ENCODE results near the gene ACHE. TPM values are rescaled to one million over a fixed set of nuclear protein-coding genes. Genes with fewer than 3 reads are reported as not detected.

ACHE gene
- total RNA-seq, 4 donors from 2014 or later: 2.5 to 4.6 (median 3.5) TPM

GRCh38 chr7:100852048-100852872, 43.4 kb downstream of the ACHE start, which contains the start of gene SLC12A9:
TSS of gene SLC12A9 (plus strand) at chr7:100852713. CDS start at chr7:100854198, 1,485 bp downstream.
- peak; percentile 96 for DNase-seq (ENCODE audit: extremely low spot score)
- TF ChIP-seq EP300 (IDR thresholded peaks at IDR 0.05): no peak
- TF ChIP-seq POLR2AphosphoS5 (IDR thresholded peaks at IDR 0.05): peak; percentile 53 to 68
- TF ChIP-seq CTCF (IDR thresholded peaks at IDR 0.05): peak; percentile 92 to 94 (median 93)
- 0% methylated on average over 9 of the region's 71 CpGs for WGBS
- intact Hi-C loops (cut with DNase I): loop anchor here (1.0 to 10.0 kb wide), 3 partner anchors 53 to 247 kb away; partner anchors contain the start of genes PCOLCE and POP7
- Histone ChIP-seq H3K36me3 (peaks cover 0 to 25% (median 6%) of the 10 kb centered on the region in 4 donors), H3K27me3 (no peaks in the 10 kb centered on the region), H3K4me3 (peak within 1 kb of the TSS; percentile 75 to 84 (median 78)), H3K27ac (replicated peaks in 1 of 4) (peak within 1 kb of the TSS; percentile 76 to 89 (median 82)), H3K9me3 (no peaks in the 10 kb centered on the region), H3K4me1 (peaks cover 8 to 26% (median 25%) of the 10 kb centered on the region in 4 donors)

GRCh38 chr7:100847360-100847759, 48.3 kb downstream of the ACHE start:
- 98% methylated on average over 4 of the region's 4 CpGs for WGBS
- TF ChIP-seq POLR2A (IDR thresholded peaks at IDR 0.05; ENCODE audit: low read depth) (no peak), CTCF (IDR thresholded peaks at IDR 0.05) (no peak), POLR2AphosphoS5 (IDR thresholded peaks at IDR 0.05) (no peak), EP300 (IDR thresholded peaks at IDR 0.05) (no peak)
- no peak overlapping the region for H3K4me3 ChIP-seq
- no peak overlapping the region for H3K27ac ChIP-seq (replicated peaks in 1 of 4)
- peaks cover 8 to 9% (median 8%) of the 10 kb centered on the region in 4 donors for H3K4me1 ChIP-seq
- H3K36me3 ChIP-seq: no peaks in the 10 kb centered on the region
- H3K27me3 ChIP-seq: no peaks in the 10 kb centered on the region
- no peaks in the 10 kb centered on the region for H3K9me3 ChIP-seq
- intact Hi-C loops (cut with DNase I): no loop called here
- DNase-seq (ENCODE audit: extremely low spot score): no peak

GRCh38 chr7:100840470-100841100, 55.1 kb downstream of the ACHE start:
- DNase-seq (ENCODE audit: extremely low spot score): no peak
- Histone ChIP-seq H3K36me3 (no peaks in the 10 kb centered on the region), H3K27me3 (no peaks in the 10 kb centered on the region), H3K4me1 (peaks cover 14 to 17% (median 15%) of the 10 kb centered on the region in 4 donors), H3K4me3 (no peak overlapping the region), H3K27ac (replicated peaks in 1 of 4) (no peak overlapping the region), H3K9me3 (no peaks in the 10 kb centered on the region)
- intact Hi-C loops (cut with DNase I): no loop called here
- 73% methylated on average over 8 of the region's 8 CpGs for WGBS
- TF ChIP-seq EP300 (IDR thresholded peaks at IDR 0.05) (no peak), POLR2AphosphoS5 (IDR thresholded peaks at IDR 0.05) (no peak), CTCF (IDR thresholded peaks at IDR 0.05) (no peak), POLR2A (IDR thresholded peaks at IDR 0.05; ENCODE audit: low read depth) (no peak)

Small RNAs within 50 kb of the gene (small RNA-seq; reads per million reads assigned to genes)
- gene RN7SL549P (0 reads per million in 3 donors), gene RPS29P15 (0 reads per million in 3 donors)

Other genes with a start within 250 kb of the ACHE start
- not detected for gene ACTL6B, start 239.4 kb downstream of the ACHE start, total RNA-seq
- gene GNB2, start 222.1 kb downstream of the ACHE start, total RNA-seq: 100 to 1,000 TPM; 150 to 229 (median 218) TPM
- gene GIGYF1, start 201.6 kb downstream of the ACHE start, total RNA-seq: 10 to 100 TPM; 19.5 to 33.5 (median 30.9) TPM
- gene POP7, start 189.8 kb downstream of the ACHE start, total RNA-seq: 10 to 100 TPM; 27.0 to 51.3 (median 43.7) TPM
- not detected for gene EPO, start 175.4 kb downstream of the ACHE start, total RNA-seq
- gene ZAN, start 162.3 kb downstream of the ACHE start, total RNA-seq: not detected
- gene EPHB4, start 68.4 kb downstream of the ACHE start, total RNA-seq: 10 to 100 TPM; 26.2 to 92.4 (median 59.0) TPM
- 10 to 100 TPM; 15.0 to 26.0 (median 19.9) TPM for gene SLC12A9, start 43.2 kb downstream of the ACHE start, total RNA-seq
- gene TRIP6, start 28.5 kb downstream of the ACHE start, total RNA-seq: 10 to 100 TPM; 60.2 to 89.9 (median 81.2) TPM
- gene SRRT, start 20.8 kb downstream of the ACHE start, total RNA-seq: 10 to 100 TPM; 47.2 to 69.6 (median 61.7) TPM
- gene UFSP1, start 6.2 kb downstream of the ACHE start, total RNA-seq: 1 to 10 TPM; 2.1 to 8.7 (median 5.7) TPM
- gene MUC3A, start 53.6 kb upstream of the ACHE start, total RNA-seq: under 1 TPM in 2 of 4 donors, not detected in 2; under 0.01 to 0.23 TPM
- 1 to 10 TPM in 2 of 4 donors, not detected in 2; 1.1 to 2.5 TPM for gene MUC12, start 73.7 kb upstream of the ACHE start, total RNA-seq
- gene MUC17, start 124.2 kb upstream of the ACHE start, total RNA-seq: under 1 TPM in 1 of 4 donors, not detected in 3; 0.06 TPM
- 10 to 100 TPM; 16.2 to 25.1 (median 22.9) TPM for gene TRIM56, start 189.6 kb upstream of the ACHE start, total RNA-seq
- gene SERPINE1, start 231.2 kb upstream of the ACHE start, total RNA-seq: 10 to 100 TPM in 2 of 4 donors, 1 to 10 TPM in 2; 9.4 to 54.2 (median 18.2) TPM